Amniotic stem cell (primary cell): ENCODE results near the gene CDC45.

Source experiments
- DNase-seq: peaks from one replicate; lab custom pipeline; 2025; lab: John Stamatoyannopoulos, UW

CDC45 gene

DNA sequence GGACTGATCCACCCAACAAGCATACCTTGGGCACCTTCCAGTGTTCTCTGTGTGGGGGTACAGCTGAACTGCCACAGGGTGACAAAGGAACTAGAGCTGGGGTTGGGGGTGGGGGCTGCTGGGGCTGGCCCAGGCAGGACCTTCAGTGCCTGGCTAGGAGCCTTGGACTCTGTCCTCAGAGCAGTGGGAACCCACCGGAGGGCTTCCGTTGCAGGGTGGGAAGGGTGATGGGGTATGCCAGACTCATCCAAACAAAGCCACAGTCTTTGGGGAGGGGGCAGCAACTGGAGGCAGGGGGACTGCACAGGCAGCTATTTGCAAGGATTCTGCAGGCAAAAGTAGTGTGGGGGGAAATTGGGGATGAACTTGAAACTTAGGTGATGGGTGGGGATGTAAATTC, 80.2 kb downstream of the CDC45 start:
- DNase-seq: no peak

DNA sequence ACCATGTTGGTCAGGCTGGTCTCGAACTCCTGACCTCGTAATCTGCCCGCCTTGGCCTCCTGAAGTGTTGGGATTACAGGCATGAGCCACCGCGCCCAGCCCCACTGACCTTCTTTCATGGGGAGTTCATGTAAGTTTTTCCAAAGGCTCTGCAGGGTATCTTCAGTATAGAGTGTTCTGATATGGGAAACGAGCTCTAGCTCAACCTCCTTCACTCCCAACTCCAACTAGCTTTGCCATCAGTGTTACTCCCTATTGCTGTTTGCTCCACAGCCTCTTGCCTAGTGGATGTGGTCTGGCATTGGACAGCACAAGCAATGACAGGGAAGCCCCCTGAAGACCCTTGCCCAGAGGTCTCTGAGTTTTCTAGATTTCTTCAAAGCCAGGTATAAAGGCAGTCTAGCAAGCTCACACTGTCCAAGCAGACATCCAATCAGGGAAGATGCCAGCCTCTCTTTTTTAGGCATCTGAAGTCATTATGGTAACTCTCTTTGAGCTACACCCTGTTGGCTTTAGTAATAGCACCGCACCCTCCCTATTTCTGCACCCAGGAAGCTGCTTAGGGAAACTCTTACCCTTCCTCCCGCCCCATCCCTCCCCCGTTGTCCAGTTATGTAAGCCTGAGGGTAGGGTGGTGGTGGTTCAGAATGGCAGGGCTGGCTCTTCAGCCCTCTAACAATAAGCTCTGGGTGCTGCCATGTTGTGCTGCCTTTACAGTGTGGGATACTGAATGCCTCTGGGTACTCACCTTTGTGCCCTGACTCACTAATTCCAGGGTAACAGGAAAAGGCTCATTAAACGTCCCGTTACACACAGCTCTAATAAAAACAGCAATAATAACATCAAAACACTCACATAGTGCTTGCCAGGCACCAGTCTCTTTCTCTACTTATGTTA, 85.9 kb downstream of the CDC45 start:
- no peak for DNase-seq

DNA sequence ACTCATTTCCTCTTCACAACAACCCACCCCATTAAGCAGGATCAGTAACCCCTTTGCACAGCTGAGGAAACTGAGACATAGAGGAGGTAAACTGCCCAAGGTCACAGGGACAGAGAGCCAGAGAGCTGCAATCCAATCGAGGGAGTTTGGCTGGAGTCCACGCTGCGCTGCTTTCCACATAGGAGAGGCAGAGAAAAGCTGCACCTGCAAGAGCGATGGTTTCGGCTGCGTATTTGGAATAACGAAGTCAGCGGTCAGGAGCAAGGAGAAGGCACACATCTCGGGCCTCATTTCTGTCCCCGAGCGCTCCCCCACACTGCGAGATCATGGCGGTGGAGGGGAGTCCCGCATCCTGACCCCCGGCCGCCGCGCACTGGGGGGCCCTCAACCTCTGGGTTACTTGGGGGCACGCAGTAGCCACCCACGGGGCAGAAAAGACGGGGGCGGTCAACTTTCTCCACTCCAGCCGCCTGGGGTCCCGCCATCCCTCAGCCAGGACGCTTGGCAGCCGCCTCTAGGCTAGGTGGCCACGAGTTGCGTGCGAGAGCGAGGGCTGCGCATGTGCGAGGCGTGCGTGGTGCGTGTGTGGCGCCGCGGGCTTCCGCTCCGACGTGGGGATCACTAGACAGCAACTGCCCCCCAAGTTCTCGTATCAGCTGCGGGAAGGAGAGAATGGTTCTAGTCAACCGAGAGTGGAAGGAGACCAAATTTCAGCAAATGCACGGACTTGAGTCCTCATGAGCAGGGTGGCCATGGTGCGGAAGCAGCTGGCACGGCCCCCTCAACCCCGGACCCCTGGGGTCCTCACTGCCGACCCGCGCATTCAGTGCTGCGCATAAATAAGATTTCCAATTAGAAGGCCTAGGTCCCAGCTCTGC, 86.8 kb downstream of the CDC45 start:
- no peak for DNase-seq

DNA sequence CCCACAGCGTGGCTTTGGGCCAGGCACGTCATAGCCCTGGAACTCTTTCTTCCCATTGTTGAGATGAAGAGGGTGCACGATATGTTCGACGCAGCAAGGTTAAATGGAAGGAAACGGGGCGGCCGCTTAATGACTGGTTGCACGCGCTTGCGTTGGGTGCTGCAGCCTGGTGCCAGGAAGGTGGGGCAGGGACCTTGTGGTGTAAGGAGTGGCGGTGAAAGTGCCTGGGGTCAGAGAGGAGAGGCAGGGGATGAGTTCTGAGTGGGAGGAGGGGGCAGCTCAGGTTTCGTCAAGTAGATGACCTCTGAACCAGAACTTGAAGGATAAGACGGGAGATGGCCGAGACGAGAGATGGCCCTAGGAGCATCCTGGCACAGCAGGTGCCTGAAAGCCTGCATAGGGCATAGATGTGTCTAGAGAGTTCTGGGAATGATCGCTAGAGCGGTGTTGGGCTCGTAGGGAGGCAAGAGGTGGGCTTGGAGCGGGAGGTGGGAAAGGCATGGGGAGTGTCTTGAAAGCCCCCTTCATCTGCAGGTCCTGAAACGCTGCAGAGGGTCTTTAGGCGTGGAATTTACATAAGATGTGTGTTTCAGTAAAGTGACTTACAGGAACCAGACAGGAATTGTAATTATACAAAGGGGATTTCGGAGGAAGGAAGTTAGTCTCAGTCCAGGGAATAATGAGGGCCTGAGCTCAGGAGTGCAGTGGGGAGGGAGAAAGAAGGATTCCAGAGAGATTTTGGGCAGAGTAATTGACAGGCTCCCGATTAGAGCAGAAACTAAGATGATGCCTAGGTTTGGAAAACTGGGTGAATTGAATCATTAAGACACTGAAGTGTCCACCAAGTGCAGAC, 87.7 kb downstream of the CDC45 start:
- no peak for DNase-seq

DNA sequence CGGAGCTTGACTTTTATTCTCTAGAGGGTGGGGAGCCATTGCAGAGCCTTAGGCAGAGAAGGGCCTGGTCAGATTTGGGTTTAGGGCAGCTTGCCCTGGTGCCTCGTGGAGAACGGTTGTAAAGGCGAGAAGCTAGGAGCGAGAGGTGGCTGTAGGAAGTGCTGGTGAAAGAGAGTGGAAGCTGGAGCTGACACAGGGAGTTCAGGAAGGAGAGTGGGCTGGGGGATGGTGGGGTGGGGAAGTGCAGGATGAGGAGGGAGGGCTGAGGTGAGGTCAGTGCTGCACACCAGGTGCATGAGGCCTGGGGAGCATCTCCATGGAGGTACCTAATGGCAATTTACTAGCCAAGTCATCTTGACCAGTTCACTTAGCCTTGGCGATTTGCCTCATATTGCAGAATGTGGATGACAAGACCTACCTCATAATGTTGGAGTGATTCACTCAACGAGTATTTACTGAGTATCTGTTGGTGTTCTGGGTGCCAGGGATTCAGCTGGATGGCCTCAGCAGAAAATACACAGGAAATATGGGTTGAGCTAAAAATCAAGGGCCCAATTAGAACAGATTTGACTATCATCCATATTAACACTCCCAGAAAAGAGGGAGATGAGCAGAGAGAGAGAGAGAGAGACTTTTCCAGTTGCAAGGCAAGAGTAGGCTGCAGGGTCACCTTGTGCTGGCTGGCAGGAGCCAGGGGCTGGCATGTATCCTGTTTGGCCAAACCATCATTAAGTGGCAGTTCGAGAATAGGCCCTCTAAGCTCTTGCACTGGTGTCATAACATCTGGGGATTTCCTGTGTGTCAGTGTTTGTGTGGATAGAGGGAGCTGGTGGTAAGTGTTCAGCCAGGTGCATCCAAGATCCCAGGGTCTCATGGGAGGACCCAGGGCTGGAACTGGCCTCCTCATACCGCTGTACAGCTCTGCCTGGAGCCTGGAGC, 88.9 kb downstream of the CDC45 start:
- DNase-seq: no peak

DNA sequence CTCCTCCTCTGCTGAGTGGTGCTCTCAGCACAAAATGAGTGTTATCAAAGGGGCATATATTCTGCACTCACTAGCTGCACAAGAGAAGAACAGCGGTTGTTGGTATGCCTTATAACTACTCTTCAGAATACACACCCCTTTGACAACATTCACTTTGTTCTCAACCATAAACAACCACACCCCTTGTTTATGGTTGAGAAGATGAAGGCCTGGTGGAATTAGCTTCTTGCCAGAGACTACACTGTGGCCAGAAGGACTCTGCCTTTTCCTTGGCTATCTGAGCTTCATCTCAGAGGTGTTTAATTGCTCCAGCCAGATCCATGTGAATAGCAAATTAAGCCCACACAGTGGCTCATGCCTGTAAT, 89.5 kb downstream of the CDC45 start:
- no peak for DNase-seq

DNA sequence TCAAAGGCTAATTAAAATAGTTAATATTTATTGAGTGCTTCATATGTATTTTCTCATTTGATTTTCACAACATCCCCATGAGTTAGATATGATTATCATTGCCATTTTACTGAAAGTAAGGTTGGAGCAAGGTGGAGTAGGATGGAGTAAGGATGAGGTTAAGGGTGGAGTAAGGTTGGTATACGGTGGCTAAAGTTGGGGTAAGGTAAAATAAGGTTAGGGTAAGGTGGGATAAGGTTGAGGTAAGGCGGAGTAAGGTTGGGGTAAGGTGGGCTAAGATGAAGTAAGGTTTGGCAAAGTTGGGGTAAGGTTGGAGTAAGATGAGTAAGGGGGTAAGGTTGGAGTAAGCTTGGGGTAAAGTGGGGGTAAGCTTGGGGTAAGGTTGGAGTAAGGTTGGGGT, 90.3 kb downstream of the CDC45 start:
- DNase-seq: no peak
